Measurements from ENCODE around the gene EMILIN2.

DNA sequence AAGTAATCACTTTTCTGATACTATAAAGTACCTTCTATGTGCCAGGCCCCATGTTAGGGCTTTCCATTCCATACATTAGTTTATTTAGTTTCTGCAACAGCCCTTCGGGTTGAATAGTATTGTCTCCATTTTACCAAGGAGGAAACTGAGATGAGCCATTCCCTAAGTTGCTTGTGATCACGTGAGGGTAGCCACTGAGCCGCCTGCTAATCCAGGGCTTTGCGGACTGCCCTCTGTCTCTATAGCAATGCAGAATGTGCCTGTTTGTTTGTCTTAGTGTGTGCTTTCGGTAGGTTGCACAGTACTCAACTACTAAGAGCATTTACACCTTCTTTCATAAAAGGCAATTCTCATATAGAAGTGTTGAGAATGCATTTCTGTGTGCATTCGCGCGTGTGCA lies 5.0 kb downstream of the EMILIN2 start:
- TF ChIP-seq NR2F2 (IDR thresholded peaks at IDR 0.05): no peak
- TF ChIP-seq JUND (IDR thresholded peaks at IDR 0.05): no peak
